GM18873 (cell line): ENCODE results near the gene TSPAN32.
"Not testable (repeated sequence)": the region's sequence is repeated elsewhere in the genome, so short reads cannot be mapped to it uniquely, and the experiment has no call there.

Experiments used
- ATAC-seq: cut with Tn5 transposase; IDR thresholded peaks from one replicate; pipeline ENCODE4 v1.9.1; 2021; ENCODE audit warnings: mild to moderate bottlenecking, moderate library complexity, moderate number of reproducible peaks; ENCODE audit not compliant: unreplicated experiment, low FRiP score

Gene TSPAN32

DNA sequence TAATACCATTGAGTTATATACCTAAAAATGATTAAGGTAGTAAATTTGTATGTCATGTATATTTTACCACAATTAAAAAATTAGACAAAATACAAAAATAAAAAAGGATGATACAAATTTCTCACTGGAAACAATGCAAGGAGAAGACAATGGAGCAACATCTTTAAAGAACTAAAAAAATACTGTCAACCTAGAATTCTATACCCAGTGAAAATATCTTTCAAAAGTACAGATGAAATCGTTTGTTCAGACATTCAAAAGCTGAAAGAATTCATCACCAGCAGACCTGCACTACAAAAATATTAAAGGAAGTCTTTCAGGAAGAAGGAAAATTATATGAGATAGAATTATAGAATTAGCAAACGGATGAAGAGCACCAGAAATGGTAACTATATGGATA lies 21.6 kb upstream of the TSPAN32 start:
- no peak for ATAC-seq

DNA sequence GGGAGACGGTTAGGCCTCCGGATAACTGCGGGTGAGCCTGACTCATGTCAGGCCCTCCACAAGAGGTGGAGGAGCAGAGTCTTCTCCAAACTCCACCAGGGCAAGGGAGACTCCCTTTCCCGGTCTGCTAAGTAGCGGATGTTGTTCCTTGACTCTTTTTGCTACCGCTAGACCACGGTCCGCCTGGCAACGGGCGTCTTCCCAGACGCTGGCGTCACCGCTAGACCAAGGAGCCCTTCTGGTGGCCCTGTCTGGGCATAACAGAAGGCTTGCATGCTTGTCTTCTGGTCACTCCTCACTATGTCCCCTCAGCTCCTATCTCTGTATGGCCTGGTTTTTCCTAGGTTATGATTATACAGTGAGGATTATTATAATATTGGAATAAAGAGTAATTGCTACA lies 15.5 kb upstream of the TSPAN32 start:
- ATAC-seq = not testable (repeated sequence)

DNA sequence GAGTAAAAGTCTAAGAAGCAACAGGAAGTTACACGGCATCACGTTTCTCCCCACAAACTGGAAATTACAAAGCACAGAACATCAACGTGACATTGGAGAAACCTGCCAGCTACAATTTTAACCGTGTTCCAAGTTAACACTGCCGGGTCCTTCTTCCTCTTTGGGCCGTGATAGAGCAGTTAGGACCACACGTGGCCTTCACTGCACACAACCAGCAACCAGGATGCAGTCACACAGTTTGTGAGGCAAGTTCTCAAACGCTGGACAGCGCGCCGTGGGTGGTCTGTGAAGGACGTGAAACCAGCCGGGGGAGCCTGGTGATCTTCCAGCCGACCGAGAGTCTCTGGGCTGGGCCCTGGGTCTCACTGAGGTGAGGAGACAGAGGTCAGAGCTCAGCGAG lies 14.7 kb upstream of the TSPAN32 start:
- no peak for ATAC-seq

DNA sequence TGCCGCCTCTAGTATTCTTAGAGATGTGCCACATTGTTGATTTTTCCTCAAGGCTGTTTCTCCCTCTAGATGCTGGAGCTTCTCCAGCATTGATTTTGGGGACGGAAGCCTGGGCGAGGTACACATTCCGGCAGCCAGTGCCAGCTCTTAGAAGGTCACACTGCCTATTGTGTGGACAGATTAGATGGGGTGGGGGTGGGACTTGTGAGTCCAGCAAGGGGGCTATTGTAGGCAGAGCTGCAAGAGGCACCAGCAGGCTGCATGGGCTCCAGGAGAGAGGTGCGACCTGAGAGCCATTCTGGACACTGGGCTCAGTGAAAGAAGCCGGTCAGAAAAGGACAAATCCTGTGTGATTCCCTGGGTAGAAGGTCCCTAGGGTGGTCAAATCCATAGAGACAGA lies 12.5 kb upstream of the TSPAN32 start:
- no peak for ATAC-seq

DNA sequence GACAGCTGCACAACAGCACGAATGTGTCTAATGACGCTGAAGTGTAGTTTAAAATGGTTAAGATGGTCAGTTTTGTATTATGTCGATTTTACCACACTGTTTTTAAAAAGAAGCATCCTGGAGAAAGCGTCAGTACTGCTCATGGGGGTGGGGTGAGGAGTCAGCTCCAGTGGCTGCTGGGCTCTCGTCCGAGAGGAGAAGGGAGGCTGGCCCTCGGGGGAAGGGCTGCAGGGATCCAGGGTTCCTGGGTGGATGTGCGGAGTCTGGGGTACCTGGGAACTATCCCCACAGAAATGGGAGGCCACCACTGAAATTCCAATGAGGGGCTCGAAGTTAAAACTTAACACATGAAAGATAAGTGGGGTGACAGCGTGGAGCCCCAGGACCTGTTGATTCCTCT lies 12.0 kb upstream of the TSPAN32 start:
- ATAC-seq = no peak

DNA sequence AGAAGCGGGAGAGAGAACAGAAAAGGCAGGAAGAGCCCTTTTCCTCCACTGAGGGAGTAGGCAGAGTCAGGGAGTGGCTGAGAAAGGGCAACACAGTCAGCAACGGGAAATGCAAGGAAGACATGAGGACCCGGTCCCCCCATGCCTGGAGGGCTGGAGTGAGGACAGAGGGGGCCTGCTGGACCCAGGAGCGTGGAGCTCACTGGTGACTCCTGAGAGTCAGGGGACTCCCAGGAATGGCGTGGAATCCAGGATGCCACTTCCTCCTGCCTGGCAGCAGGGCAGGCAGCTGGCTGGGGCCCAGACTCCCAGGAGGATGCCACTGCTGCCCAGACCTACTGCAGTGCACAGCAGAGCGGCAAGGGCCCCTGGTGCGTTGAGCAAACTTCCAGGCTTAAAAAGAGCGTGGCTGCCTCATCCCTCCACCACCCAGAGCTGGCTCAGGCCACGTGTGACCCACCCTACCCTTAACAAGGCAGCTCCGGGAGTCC lies 11.4 kb upstream of the TSPAN32 start:
- no peak for ATAC-seq

DNA sequence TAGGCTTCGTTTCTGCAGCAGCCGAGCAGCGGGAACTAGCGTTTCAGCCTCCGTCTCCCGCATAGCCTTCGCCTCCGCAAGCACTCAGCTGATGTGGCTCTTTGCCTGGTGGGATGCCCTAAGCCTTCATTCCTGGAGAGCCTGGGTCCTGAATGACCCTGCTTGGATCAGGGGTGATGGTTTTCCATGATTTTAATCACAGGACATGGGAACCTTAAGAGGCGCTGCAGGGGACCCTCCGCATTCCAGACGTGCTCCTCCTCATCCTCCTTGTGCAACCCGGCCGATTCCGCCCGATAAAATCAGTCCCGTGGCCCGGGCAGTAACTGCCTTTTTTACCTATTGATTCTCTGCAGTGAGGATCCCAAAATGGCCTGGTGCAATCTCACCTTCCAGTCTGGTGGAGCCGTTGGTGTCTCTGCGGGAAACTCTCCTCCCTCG lies 8.3 kb upstream of the TSPAN32 start:
- no peak for ATAC-seq

DNA sequence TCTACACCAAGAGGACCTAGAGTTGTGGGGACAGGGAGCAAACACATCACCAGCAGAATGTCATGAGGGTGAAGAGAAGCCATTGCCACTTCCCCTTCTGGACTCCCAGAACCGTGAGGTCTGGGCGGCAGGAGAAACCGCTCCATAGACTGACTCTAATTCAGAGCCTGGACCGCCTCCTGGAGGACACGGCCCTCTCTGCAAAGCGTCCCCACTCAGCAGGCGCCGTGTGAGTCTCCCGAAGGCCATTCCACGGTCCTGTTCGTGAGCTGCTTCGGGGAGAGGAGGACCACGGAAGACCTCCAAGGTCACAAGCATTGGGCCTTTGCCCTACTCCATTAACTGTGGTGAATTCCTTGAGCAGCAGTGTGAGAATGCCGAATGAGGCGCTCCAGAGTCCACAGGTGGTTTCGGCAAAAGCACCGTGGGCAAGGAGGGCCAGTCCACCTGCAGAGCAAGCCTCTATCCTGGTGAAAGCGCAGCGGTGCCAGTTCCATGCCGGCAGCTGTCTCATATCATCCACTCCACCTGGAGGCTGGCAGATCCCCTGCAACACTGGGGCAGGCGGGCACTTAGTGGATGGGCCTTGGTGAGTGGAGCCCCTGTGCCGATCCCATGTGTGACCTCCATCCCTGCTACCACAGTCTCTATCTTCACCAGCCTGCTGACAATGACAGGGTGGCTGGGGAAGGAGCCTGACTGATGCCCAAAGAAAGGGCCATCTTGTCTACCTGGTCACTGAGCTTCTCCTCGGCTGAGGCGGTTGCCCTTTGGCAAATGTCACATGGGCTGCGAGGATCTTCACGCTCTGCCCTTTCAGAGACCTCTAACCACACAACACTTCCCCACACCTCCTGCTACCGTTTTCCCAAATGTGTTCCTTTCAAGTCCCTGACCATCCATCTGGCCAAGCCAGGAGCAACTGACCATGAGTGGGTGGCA lies 7.6 kb upstream of the TSPAN32 start:
- ATAC-seq = no peak

DNA sequence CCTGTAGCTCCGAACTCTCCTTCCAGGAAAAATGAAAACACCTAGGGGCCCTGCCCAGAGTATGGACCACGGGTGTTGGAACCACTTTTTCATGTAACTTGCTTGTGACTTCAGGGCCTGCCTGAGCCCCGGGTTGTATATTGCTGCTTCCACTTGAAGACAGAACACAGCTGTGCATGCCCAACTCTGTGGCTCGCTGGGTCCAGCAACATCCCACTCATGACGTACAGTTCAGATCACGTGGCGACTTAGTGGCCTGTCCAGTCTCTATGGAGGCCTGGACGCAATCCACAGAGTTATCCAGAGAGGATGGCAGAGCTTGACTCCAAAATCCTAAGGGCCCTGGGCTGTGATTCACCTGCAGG lies 6.9 kb upstream of the TSPAN32 start:
- ATAC-seq = no peak

DNA sequence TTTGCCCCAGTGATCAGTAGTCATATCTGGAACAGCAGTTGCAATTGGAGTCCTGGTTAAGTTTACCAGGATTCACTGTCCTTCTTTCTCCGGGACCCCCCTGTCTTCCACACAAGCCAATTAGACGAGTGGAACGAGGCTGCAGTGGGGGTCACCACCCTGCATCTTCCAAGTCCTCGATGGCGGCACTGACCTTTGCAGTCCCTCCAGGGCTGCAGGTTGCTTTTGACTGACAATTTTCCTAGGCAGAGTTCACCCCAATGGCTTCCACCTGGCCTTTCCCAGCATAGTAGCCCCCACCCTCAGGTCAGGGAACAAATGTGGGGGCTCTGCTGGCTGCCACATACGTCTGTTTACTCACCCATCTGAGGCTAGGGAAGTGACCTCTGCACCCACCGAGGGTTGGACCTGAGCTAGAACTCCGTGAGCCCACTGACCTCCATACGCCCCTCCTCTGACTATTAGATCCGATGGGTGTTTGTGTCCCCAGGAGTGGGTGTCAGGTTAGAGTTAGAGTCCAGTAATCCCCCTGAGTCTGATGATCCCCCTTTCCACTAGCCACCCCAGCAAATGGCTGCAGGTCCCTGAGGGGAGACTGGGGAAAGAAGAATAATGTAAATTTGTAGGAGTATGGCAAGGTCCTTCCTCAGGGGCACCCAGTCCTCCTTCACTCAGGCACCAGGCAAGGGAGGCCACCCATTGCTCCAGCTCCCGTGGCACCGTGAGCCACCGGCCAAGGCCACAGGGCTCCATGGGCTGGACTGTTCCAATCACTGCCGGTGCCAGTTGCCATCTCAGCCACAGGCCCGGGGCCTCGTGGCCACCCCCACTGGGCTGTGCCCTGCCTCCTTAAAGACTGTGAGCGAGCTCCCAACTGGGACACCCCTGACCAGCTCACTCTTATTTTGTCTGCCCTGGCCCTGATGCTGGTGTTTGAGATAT lies 5.6 kb upstream of the TSPAN32 start:
- no peak for ATAC-seq

DNA sequence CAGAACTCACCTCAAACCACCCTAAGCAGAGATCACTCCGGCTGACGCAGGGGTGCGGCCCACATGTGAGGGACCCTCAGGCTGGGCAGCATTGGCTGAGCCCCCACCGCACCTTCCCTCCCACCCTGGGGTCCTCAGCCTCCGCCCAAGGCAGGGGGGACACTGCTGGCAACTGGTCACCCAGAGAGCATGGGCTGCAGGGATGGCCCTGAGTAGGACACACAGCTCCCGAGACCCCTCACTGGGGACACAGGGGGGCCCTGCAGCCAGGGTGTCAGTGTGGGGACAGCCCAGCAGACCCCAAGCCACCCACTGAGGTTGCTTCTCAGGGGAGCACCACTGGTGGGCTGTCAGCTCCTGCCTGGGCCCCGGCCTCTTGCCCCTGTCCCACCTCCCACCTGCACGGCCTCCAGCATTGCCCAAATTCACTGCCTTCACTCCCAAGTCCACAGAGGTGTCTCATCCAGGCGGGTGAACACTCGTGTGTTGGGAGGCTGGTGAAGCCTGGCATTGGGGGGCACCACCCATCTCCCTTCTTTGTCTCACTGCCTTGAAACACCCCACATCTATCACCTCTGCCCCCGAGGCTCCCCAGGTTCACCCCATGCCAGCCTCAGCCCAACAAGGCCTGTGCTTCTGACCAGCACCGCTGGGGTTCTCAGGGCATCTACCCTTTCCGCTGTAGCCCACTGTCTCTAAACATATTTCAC lies 4.7 kb upstream of the TSPAN32 start:
- ATAC-seq = no peak

DNA sequence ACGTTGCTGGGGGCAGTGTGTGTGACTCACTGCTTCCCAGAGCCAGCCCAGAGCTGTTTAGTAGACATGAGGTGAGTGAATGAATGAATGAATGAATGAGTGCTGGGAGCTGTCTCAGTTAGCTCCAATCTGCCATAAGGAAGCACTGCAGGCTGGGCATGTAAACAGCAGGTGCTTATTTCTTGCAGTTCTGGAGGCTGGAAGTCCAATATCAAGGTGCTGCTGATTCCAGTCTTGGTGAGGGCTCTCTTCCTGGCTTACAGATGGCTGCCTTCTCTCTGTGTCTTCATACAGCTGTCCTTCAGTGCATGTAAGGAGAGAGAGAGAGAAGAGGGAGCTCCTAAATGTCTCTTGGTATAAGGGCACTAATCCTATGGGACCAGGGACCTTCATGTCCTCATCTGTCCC lies 4.2 kb upstream of the TSPAN32 start:
- no peak for ATAC-seq

DNA sequence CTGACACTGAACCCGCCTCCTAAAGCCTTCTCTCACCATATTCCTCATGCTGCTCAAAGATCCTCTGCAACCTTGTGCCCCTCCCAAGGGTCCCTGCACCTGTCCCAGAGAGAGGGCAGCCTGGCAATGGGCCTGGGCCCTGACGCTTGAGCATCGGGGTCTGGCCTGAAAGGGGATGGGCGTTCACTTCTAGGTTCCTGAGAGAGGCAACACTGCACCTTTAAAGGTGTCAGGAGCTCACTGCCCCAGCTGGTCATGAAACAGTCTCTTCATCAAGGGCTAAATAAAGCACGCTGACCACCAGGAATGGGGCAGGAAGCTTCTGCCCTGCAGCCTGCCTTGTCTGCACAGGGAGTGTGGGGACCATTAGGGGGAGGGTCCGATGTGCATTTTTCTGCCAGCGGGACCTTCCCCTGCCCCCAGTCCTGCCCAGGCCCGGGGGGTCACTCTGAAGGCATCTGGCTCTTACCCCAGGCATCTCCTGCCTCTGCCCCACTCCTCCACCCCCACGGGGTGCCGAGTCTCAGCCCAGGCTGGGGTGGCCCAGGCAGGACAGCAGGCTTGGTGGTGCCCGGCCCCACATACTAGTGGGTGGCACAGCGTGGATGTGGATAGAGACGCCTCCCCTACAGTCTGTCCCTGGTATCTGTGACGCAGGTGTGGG lies 3.5 kb upstream of the TSPAN32 start:
- ATAC-seq = no peak

DNA sequence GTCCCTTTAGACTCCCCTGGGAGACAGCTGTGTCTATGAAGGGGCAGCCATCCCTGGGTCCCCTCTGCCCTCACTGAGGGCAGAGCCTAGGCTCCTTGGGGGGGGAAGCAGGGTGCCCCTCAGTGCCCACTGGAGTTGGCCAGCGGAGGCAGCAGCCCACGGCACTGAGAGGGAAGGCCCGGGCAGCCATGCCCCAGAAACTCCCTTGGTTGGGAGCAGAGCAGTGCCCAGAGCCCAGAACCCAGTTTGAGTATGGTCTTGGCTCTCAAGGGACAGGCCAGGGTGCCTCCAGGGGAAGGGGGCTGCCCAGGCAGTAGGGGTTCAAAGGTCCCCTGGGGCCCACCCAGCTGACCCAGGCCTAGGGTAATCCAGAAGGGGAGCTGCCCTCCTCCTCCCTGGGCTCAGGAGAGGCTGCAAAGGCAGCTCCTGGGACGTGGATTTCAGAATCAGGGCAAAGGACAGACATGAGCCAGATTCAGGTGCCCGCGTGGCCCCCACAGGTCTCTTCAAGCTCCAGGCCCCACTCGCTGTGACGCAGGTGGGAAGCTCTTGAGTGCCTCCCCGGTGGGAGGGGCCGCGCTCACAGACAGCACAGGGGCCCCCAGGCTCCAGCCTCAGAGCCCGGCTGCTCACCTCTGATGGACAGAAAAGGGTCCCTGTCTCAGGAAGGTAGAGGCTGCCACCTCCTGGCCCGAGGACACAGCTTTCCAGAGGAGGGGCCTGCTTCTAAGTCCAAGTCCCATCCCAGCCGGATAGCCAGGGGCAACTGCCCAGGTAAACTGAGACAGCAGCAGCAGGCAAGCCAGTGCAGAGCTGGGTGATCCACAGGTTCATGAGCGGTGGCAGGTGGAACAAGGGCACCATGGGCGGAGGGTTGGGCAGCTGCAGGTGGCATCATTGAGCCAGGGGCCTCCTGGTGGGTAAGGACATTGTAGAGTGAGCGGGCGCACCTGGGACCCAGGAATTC lies 2.7 kb upstream of the TSPAN32 start:
- no peak for ATAC-seq

DNA sequence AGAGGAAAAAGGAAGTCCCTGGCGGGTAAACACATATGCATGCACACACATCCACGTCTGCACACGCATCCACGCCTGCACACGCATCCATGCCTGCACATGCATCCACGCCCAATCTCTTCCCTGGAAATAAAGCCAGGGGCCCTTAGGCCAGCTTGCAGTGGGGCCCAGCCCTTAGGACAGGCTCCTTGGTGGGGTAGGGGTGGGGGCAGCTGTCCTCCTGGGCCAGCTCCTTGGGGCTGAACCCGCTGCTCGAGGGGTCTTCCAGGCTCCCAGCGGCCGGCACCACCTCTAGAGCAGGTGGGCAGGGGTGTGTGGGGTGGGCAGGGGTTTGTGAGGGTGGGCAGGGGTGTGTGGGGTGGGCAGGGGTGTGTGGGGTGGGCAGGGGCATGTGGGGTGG lies 2.0 kb upstream of the TSPAN32 start:
- ATAC-seq = no peak

DNA sequence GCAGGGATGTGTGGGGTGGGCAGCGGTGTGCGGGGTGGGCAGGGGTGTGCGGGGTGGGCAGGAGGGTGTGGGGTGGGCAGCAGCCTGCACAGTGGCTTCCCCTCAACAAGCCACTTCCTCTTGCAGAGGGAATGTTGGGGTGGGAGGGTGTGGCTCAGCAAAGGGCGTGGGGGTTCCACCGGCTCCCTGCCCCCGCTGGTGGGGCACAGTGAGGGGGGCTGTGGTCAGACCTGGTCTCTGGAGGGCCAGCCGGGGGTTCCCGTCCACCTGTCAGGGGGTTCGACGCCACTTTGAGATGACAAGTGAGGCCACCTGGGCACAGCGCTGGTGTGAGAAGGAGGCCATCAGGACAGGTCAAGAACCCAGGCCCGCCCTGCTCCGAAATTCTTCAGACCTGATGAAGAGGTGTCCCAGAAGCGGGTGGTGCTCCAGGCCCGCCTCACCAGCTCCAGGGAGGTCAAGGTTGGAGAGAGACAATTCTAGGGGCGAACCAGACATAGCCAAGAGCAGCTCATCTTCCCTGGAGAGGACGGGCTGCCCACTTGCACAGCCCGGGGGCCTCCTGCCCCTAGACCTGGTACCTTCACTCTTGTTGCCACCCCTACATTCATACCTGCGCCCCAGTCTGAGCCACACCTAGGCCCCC lies 1.4 kb upstream of the TSPAN32 start:
- no peak for ATAC-seq

DNA sequence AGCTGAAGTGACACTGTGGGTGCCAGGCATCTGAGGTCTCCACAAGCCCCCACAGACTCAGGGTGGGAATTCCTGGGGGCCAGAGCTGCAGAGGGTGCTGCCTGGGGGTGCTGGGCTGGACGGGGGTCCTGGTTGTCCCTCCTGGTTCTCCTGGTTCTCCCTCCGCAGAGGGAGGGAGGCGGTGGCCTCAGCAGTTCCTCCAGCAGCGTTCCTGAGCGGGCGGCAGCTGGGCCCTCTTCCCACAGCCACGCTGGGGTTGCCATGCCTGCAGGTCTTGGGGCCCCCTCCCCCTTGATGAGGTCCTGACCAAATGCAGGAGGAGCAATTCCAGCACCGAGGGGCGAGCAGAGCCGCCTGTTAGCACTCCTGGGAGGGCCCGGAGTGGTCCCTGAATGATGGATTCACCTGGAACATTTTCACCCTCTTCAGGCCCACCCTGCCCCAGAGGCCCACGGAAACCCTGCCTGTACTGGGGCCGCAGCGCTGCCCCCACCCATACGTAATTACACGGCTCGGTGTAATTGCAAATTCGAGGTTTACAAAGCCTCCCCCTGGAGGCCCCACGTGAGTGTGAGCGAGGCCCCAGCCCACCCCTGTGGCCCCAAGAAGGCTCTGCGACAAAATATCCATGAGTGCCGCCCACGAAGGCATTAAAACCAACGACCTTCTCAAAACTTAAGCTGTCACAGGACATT lies 730 bp upstream of the TSPAN32 start:
- no peak for ATAC-seq
